Medulla oblongata (tissue), 1 donor: ENCODE measurements around the gene TACC3.

ENCODE experiments used
- DNase-seq: peaks from one replicate; pipeline ENCODE4 v3.0.0-alpha.2; 2015; ENCODE audit errors: extremely low spot score

Gene TACC3

DNA sequence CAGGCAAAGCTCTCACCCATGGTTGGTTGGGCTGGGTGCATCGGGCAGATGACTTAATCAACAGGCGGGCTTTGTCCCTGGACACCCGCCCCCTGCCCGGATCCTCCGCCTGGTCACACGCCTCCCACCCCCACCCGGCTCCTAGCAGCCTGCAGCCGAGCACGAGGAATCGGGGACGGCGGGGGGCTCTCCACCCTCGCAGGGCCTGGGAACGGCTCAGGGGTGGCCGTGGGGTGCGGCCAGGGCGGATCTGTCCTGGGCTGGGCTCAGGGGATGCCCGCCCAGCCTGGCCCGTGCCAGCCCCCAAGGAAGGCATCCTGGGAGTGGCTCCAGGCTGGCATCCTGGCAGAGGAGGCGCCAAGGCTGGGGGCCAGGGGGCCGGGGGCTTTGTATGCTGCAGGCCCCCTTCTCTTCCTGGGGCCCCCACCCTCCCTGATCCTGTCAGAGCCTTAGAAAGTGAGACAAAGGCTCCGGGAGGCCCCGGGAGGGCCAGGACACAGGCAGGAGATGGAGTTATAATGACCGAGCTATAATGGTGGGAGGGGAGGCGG is 39.3 kb downstream of the TACC3 start:
- DNase-seq = no peak

DNA sequence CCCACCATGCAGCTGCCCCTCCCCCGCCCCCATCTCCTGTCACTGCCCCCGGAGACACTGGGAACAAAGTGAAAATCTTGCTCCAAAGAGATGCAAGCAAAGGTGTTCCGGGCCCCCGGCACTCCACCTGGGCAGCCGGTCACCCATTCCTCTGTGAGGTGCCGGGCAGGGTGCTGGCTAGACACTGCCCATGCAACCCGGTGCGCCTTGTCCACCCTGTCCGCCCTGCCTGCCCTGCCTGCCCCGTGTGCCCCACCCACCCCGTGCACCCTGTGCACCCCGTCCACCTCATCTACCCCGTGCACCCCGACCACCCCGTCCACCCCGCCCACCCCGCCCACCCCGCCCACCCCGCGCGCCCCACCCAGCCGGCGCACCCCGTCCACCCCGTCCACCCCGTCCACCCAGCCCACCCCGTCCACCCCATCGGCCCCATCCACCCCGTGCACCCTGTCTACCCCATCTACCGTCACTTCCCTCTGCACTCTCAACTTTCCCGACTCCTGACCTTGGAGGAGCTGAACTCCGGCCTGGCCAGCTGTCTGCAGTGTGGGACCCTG is 39.9 kb downstream of the TACC3 start:
- no peak for DNase-seq

GRCh38 chr4:1762264-1763010 is 41.1 kb downstream of the TACC3 start:
- no peak for DNase-seq

DNA sequence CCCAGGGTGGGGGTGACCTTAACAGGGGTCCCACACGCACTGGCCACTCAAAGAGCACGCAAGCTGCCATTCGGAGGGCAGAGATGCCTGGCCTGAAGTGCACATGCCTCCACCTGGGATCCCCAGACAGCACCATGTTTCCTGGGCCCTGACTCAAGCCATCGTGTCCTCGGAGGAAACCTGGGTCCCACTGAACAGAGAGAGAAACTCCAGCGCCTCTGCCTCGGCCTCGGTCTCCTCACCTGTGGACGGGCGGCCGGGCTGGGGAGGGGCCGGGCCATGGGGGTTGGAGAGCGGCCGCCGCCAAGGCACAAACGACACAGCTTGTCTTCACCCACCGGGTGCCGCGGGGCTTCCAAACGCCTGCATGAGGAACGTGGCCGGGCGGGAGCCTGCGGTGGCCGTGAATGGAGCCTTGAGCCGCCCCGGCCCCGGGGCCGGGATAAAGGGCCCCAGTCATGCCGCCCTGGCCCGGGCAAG is 41.8 kb downstream of the TACC3 start:
- DNase-seq = peak; percentile 66

- no peak for DNase-seq
Measured at GRCh38 chr4:1763550-1764080, 42.3 kb downstream of the TACC3 start.

DNA sequence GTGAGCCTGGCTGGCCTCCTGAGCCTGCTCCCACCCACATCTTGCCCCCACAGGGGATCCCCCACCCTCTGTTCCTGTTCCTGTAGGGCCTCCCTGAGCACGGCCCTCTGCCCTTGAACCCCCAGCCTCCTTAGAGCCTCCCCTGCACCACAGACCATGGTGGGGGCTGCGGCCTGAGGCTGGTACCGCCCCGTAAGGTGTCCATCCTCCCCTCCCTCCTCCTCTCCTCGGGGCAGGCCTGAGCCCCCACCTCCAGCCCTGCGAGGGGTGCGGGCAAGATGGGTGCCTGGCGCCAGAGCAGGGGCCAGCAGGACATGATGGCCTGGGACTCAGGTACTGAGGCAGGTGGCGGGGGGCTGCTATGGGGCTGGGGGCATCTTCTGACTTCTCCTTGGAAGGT is 43.3 kb downstream of the TACC3 start:
- no peak for DNase-seq

DNA sequence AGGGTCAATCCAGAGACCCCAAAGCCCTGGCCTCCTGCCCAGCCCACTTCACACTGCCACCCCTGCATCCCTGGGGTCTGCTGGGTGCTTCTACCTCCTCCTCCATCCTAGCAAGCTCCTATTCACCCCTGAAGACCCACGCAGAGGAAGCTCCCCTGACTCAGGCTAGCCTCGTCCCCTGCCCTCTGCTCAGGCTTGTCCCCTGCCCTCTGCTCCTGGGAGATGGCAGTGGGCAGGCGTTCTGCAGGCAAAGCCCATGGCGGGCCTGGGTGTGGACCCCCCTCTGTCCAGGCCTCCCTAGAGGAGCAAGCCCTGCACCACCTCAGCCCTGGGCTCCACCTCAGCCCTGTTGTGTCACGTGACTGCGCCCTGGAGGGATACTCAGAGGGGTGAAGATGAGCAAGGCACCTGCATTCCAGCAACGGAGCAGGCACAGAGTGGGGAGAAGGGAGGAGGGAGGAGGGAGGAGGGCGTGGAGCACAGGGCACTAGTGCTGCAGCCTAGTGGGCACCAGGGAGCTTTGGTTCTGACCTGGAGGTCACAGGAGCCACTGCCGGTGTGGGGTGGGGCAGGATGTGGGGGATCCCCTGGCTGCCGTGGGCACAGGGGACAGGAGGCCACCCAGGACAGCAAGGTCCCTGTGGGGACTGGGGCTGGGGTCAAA is 44.2 kb downstream of the TACC3 start:
- DNase-seq = no peak

- DNase-seq = no peak
Measured at GRCh38 chr4:1766106-1767060, 45.1 kb downstream of the TACC3 start.

DNA sequence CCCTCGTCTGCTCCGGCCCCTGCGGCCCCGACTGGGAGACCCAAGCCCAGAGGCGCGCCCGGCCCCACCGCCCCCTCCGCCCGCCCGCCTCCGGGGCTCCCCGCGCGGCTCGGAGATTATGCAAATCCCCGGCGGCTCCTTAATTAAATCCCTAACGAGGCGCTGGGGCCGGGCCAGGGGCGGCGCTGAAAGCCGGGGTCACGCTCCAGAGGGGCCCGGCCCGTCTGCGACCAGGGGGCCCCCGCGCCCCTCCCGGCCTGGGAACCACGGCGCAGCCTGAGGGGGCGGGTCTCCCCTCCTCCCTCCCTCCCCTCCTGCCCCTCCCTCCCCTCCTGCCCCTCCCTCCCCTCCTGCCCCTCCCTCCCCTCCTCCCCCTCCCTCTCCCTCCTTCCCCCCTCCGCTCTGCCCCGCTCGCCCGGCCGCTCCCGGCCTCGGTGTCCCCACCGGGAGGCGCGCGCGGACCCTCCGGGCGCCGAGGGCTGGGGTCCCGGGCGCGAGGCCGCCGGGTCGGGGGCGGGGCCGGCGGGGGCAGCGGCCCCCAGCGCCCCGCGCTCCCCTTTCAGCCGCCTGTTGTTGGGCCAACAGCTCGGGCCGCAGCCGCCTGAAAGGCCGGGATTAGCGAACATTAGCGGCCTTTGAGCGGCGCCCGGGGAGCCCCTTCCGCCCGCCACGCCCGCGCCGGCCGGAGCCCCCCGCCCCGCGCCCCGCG is 45.9 kb downstream of the TACC3 start:
- DNase-seq = no peak

- no peak for DNase-seq
Measured at GRCh38 chr4:1767770-1768366, 46.5 kb downstream of the TACC3 start.

DNA sequence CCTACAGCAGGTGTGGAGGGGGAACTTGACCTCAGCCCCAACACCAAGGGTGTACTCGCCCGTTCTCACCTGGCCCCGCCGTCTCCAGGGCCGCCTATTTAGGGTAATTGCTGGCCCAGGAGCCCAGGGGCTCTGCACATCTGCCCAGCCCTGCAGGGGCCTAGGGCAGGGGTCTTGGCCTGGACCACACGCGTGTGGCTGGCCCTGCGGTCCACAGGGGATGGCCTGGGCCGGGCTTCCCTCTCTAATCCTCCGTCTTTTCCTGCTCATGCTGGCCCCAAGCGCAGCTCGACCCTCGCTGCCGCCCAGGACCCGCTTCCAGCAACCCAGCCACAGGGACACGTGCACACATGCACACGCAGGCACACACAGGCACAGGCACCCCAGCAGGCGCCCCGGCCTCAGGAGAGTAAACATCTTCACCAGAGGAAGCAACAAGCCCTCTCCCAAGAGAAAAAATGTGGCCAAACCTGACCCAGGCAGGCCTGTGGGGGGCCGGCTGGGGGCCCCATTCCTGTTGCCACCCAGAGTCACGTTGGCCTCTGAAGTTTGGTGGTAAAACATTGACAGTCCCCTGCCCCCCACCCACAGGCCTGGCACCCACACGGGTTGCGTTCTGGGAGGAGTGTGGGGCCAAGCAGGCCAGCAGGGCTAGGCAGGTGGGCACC is 47.2 kb downstream of the TACC3 start:
- no peak for DNase-seq

DNA sequence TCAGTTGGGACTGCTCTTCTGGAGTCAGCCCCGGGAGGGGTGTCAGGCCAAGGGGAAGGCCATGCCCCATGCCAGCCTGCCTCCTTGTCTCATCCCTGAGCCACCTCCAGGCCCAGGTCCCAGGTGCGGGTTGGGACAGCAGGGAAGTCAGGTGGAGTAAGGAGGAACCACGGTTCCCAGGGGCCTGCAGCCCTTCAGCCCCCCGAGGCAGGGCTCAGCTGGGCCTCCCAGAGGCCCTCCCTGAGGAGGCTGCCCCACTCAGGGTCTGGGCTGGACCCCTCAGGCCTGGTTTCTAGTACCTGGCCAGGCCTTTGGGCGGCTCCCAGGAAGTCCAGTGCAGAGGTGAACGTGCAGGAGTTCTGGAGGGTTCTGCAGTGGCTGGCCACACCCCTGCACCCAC is 48.4 kb downstream of the TACC3 start:
- DNase-seq = no peak

DNA sequence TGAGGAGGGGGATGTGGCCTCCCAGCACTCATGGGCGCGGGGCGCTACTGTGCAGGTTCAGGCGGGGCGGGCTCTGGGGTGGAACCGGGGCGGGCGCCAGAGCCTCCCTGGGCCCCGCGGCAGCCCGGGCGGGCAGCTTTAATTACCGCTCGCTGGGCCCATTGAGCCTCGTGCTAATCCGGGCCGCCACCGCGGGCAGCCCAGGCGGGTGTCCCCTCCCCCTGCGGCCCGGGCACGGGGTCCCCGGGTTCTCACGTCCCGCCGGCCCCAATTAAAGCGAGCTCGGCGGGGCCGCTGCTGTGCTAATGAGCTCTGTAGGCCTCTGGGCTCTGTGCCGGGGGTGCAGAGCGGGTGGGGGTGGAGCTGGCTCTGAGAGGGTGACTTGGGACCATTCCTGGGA is 48.9 kb downstream of the TACC3 start:
- no peak for DNase-seq

DNA sequence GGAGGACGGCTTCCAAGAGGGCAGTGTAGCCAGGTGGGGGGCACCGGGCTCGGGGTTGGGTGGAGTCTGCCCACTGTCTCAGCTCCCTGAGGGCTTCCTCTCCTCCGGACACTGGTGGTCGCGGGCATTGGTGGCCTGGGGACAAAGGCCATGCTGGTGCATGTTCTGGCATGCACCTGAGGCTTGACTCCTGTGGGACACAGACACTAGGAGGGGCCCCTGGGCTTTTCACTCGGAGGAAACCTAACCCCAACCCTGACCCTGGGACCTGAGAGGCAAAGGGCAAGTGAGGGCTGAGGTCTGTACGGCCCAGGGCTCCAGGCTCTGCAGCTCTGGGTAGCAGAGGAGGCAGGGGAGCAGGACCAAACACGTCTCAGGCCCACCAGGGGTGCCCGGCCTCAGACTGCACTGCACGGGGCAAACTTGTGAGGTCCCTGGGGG is 49.5 kb downstream of the TACC3 start:
- DNase-seq = no peak

- DNase-seq = no peak
Measured at GRCh38 chr4:1771555-1772305, 50.4 kb downstream of the TACC3 start.

DNA sequence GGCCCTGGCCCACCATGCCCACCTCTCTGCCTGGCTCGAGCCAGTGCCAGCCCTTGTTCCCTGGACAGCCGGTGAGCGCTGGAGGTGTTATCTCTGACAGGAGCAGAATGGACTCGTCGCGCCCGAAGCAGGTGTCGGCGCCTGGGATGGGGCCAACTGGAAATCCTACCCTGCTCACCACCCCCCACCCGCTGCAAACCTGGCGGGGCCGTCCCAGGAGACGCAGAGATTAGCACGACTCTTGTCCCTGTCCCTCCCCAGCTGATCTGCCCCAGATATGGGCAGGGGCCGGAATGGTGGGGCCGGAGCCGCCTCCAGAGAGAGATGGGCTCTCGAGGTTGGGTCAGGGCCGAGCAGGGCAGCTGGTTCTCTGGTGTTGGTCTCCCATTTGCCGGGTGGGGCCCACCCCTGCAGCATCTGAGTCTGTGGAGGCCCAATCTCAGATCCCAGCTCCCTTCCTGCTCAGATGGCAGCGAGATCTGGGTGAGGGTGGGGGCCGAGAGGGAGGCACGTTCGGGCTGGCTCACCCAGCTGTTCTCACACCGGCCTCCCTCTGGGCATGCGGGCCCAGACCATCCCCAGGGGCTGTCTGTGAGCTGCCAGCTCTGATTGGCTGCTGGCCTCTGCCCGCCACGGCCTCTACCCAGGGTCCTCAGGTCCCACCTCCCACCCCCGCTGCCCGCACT is 51.7 kb downstream of the TACC3 start:
- DNase-seq = no peak

- DNase-seq = no peak
Measured at GRCh38 chr4:1773754-1774153, 52.4 kb downstream of the TACC3 start.
